HG03196 (cell line): ENCODE data around the gene VIPR1.

Source experiments
- ATAC-seq: cut with Tn5 transposase; IDR thresholded peaks from one replicate; pipeline ENCODE4 v1.9.1; 2021; ENCODE audit not compliant: unreplicated experiment

Gene VIPR1

GRCh38 chr3:42509111-42509510 is 6.7 kb downstream of the VIPR1 start:
- no peak for ATAC-seq

GRCh38 chr3:42510325-42510724 is 7.9 kb downstream of the VIPR1 start:
- no peak for ATAC-seq

GRCh38 chr3:42511201-42511600 is 8.8 kb downstream of the VIPR1 start:
- no peak for ATAC-seq

GRCh38 chr3:42511736-42512135 is 9.3 kb downstream of the VIPR1 start:
- ATAC-seq = no peak

- no peak for ATAC-seq
These were observed 10.7 kb downstream of the VIPR1 start for GRCh38 chr3:42513121-42513520.

- no peak for ATAC-seq
These were observed 11.1 kb downstream of the VIPR1 start for GRCh38 chr3:42513521-42513920.

GRCh38 chr3:42514876-42515275 is 12.4 kb downstream of the VIPR1 start:
- ATAC-seq = no peak

GRCh38 chr3:42515391-42515916 is 13.0 kb downstream of the VIPR1 start:
- ATAC-seq = no peak

GRCh38 chr3:42515976-42516375 is 13.5 kb downstream of the VIPR1 start:
- ATAC-seq = no peak

GRCh38 chr3:42516443-42516842 is 14.0 kb downstream of the VIPR1 start:
- ATAC-seq = no peak

- ATAC-seq = no peak
These were observed 14.7 kb downstream of the VIPR1 start for GRCh38 chr3:42517117-42517516.

- no peak for ATAC-seq
These were observed 16.5 kb downstream of the VIPR1 start for GRCh38 chr3:42518800-42519567.

GRCh38 chr3:42519568-42519962 is 17.1 kb downstream of the VIPR1 start:
- no peak for ATAC-seq

- no peak for ATAC-seq
These were observed 17.9 kb downstream of the VIPR1 start for GRCh38 chr3:42520336-42520735.

- ATAC-seq = no peak
These were observed 18.5 kb downstream of the VIPR1 start for GRCh38 chr3:42520906-42521305.

GRCh38 chr3:42524751-42525150 is 22.3 kb downstream of the VIPR1 start:
- ATAC-seq = no peak

GRCh38 chr3:42525212-42525611 is 22.8 kb downstream of the VIPR1 start:
- ATAC-seq = no peak

- no peak for ATAC-seq
These were observed 23.4 kb downstream of the VIPR1 start for GRCh38 chr3:42525736-42526345.

- ATAC-seq = no peak
These were observed 24.3 kb downstream of the VIPR1 start for GRCh38 chr3:42526616-42527367.

- ATAC-seq = no peak
These were observed 25.0 kb downstream of the VIPR1 start for GRCh38 chr3:42527368-42527917.

GRCh38 chr3:42529468-42529867 is 27.0 kb downstream of the VIPR1 start:
- ATAC-seq = no peak
